SIG-M5 (cell line): ENCODE results near the gene NCKAP5.

Source experiments
- DNase-seq: peaks from one replicate; lab custom pipeline; 2025; lab: John Stamatoyannopoulos, UW

Gene NCKAP5

DNA sequence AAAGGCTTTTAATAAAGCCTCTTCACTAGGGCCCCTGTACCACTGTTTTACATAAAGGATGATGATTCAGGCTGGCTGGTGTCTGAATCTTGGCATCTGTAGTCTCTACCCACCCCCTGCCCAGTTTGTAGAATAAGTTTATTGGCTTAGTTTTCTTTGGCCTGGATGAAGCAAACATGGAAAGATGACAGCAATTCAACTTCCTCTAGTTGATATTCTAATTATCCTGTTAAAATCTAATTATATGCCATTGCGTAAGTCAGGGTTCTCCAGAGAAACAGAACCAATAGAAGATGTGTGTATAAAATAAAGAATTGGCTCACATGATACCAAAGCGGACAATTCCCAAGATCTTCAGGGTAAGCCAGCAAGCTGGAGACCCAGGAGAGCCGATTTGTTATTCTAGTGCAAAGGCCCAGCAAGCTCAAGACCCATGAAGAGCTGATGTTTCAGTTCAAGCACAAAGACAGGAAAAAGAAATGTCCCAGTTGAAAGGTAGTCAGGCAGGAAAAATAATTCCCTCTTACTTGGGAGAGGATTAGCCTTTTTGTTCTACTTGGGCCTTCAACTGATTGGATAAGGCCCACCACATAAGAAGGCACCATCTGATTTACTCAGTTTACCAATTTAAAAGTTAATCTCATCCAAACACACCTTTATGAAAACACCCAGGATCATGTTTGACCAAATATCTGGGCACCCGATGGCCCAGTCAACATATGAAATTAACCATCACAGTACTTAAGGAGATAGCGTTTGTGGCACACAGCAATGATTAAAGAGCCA, 815.6 kb downstream of the NCKAP5 start:
- DNase-seq, result no peak

DNA sequence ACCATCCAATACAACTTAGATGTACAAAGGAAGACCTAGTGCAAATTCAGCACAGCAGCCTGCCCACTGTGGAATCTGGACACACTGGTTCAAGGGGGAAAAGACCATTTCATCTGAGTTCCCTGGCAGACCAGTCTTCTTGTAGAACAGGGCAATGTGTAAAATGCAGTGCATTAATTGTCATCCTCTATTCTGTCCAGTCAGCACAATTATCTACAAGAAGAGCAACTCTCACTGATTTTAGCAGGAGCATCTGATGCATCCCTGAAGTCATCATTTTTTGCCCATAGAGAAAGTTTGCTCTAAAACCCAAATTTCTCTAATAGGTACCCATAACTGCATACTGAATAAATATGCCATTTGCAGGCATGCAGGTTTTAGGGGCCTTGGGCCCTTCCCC, 816.4 kb downstream of the NCKAP5 start:
- no peak for DNase-seq

- no peak for DNase-seq
These were observed 817.7 kb downstream of the NCKAP5 start for GRCh38 chr2:132750606-132751005.

- no peak for DNase-seq
These were observed 821.2 kb downstream of the NCKAP5 start for GRCh38 chr2:132747046-132747445.

DNA sequence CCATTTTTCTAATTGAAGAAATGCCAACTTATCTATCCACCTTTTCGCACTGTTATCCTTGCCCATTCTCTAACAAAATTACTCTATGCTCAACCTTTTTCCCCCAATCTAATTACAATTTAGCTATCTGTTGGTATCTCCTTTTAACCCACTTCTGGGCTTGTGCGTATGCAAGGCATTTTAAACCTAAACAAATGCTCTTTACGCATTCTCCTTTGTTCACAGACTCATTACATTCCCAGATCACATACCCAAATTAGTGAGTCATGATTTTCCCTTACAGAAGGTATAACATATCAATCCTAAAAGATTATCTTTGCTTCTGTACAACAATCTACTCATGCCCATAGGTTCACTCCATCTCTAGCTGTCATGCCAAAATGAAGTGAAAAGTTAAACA, 826.5 kb downstream of the NCKAP5 start:
- DNase-seq, result no peak

- DNase-seq, result no peak
These were observed 828.1 kb downstream of the NCKAP5 start for GRCh38 chr2:132740081-132740720.

DNA sequence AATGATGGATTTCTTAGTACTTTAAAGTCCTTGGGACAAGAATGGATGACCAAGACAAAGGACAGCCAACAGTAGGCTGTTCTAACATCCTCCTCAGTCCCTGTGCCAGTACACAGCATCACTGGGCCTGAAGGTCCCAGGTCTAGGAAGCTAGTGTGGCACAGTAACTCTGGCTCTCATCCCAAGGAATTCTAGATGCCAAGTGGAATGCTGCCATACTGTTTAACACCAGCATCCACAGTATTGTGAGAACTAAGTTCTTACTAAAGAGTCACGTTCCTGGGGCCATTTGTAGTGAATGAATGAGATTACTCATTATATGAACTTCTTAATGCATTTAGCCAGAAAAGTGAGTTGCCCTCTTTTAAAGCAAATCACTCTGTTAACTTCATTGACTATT, 830.0 kb downstream of the NCKAP5 start:
- DNase-seq, result no peak

DNA sequence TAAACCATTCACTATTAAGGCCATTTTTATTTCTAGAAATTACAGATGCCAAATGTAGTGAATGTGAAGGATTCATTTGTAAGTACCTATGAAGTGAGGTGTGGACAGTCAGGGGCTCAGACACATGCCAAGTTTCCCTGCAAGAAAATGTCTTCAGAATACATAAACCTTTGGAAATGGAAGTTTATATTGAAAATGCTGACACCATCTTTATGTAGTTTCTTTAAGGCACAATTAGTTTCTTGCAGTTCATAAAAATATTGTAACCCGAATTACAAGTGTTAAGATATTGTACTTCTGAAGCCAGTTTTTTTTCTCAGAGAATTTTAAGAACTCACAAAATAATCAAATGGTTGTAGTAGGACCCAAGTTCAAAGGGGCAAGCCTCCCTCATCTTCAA, 832.2 kb downstream of the NCKAP5 start:
- no peak for DNase-seq

GRCh38 chr2:132734961-132735360, 833.3 kb downstream of the NCKAP5 start:
- DNase-seq, result no peak

DNA sequence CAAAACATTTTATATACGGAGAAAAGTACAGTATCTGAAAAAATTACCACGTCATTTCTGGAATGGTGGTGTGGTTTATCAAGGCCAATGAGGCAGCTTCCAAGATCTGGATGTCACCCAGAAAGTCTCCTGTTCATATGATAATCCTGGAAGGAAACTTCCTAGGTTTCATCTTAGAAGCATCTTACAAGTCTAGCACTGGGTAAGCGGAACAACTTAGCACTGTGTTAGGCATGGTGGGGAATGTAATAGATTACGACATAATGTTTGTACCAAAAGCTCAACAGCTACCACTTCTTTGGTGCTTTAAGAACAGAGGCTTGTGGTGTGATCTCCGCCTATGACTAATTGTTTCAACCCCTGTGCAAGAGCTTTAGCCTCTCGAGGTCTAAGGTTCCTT, 835.2 kb downstream of the NCKAP5 start:
- DNase-seq, result no peak

- DNase-seq, result no peak
These were observed 835.6 kb downstream of the NCKAP5 start for GRCh38 chr2:132732694-132733093.

DNA sequence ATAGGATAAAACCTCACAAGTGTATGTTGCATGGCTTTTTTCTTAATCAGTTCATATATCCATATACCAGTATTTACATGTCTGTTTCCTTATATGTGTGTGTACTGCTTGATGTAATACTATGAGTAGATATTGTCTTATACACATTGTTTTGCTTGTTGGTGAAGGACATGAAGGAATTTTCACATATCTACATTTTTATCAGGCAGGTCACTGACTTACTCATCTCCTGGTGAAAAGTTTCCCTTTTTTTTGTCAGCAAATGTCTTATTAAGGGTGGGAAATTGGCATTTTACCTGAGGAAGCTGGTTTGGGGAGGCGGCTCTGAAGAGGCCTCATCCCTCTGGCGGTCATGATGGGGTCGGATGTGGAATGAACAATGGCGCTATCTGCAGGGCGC, 836.8 kb downstream of the NCKAP5 start:
- DNase-seq, result no peak

DNA sequence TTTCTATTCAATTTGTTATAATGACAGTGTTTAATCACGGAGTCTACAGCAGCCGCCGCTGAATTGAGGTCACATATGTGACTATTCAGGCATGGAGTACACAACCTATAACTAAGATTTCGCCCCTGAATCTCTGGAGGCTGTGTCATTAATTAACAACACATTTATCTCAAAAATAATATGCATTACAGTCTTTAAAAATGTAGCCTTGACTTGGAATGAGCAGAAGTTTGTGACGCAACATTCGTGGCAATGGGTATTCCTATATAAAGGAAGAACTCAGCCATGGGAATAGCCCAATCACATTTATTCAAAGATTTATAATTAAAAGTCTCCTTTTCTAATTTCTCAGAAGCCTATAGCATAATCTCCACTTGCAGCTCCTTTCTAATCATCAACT, 837.7 kb downstream of the NCKAP5 start:
- no peak for DNase-seq

- no peak for DNase-seq
These were observed 838.7 kb downstream of the NCKAP5 start for GRCh38 chr2:132729522-132729921.

DNA sequence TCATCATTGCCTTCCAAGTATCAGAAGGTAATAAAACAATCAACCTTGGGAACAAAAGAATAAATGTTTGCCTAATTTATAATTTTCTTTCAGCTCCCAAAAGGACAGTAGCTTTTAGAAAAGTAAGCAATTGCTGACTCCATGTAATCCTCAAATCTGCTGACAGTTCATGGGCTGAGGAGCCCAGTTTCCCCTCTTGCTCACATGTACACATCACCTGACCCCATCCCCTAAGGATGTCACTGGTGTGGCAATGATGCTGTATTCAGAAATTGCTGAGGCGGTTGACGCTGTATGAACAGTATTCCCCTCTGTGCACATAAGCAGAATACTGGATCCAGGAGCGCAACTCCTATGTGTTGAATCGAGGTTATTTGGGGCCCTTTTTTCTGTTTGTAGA, 842.1 kb downstream of the NCKAP5 start:
- no peak for DNase-seq

DNA sequence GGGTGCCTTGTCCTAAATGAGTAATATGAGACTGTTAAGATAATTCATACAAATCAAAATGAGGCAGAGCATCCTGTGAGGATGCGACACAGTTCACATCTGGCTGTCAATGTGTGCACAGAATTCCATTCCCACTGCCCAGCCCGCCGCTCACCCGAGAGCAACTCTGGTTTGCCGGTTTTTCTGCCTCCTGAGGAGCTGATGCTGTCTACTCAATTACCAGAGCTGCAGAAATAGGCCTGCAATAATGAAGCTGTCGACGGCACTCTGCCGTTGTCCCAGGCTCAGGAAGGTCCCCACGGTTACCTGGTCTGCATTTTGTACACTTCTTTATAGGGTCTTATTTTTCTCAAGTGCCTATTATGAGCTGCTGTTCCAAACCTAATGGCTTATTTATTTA, 842.5 kb downstream of the NCKAP5 start:
- no peak for DNase-seq

- DNase-seq, result no peak
These were observed 843.1 kb downstream of the NCKAP5 start for GRCh38 chr2:132725148-132725547.

- no peak for DNase-seq
These were observed 846.3 kb downstream of the NCKAP5 start for GRCh38 chr2:132721938-132722337.

DNA sequence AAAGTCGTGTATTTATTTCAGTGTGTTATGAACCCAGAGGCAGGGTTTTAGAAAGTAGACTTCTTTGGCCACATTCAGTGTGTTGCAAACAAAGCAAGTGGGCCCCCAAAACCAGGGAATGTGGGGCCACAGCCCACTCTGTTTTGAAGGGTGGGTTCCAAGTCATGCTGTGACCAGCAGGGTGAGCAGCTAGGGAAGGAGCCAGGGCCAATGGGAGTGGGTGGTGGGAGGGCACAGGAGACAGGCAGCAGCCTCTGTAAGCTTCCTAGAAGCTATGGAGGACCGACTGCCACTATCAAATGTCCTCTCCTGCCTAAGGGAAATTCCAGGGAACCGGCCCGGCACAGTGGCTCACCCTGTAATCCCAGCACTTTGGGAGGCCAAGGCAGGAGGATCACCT, 847.9 kb downstream of the NCKAP5 start:
- no peak for DNase-seq

DNA sequence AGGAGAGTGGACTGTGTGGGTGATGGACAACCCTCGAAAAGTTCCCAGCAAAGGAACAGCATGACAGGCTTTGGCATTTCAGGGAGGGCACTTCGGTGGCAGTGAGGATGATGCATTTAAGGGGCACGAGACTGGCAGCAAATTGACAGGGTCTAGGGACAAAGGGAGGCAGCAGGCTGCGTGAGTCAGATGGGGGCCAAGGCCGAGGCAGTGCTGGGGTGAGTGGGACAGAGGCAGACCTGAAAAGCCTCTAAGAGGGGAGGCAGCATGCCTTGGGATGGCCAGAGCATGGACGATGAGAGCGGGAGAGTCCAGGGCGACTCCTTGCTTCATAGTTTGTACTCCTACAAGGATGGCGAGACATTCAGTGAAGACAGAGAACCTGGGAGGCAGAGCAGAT, 848.8 kb downstream of the NCKAP5 start:
- no peak for DNase-seq

DNA sequence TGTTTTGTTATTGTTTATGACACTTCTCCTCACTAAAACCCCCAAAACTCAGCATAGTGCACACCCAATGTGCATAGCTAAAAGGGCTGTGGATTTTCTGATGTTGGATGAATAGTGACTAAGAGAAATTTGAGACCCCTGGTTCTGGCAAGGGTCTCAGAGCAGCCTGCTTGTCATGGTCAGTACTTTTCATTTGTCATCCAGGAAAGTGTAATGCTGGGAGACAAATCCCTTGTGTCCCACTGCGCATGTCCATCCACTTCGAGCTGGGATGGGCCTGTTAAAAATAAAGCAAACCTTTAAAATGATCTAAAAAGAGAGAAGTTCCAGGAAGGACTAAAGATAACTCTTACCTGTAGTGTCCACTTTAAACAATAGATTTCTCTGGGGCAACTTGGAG, 851.3 kb downstream of the NCKAP5 start:
- DNase-seq, result no peak

- DNase-seq, result no peak
These were observed 852.6 kb downstream of the NCKAP5 start for GRCh38 chr2:132715386-132716351.

DNA sequence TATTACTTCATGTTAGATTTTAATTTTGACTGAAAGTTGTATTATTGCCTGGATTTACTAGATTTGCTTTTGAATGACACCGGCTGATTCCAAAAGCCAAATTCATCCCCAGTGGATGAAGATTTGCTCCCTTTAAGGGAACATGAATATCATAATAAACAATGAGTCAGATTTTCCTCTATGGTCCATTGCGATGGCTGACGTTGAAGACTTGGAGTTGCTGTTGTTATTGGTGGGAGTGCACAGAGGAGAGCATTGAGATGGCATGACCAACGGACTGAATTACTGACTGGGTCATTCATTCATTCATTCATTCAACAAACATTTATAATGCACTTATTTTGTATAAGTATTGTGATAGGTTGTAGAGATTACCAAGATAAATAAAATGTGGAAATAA, 864.9 kb downstream of the NCKAP5 start:
- DNase-seq, result no peak
